Panc1 (cell line): Measurements from ENCODE around the gene FBXO27. TPM values are rescaled to one million over a fixed set of nuclear protein-coding genes. Genes with fewer than 3 reads are reported as not detected.

Source experiments
- ATAC-seq: fragments of 200-7000 bp; cut with Tn5 transposase; 2 replicates; pipeline ENCODE4 v1.9.1; 2020; ENCODE audit warnings: mild to moderate bottlenecking, moderate library complexity
- BruUV-seq: library from RNA; stranded (reverse); fragments of 400-500 nt; replicated peaks from 2 replicates; lab custom pipeline; 2021; lab: Mats Ljungman, UMichigan
- CTCF ChIA-PET: fragments of 300-600 bp; sonication (Branson Sonifier 250); formaldehyde crosslinking; loops from one replicate; lab custom pipeline; 2022; ENCODE audit warnings: antibody characterized with exemption; lab: Charles Lee
- POLR2A ChIA-PET: fragments of 300-600 bp; sonication (Branson Sonifier 250); formaldehyde crosslinking; loops from one replicate; lab custom pipeline; 2022; ENCODE audit warnings: antibody characterized with exemption; lab: Charles Lee
- DNase-seq: peaks from one replicate; pipeline ENCODE4 v3.0.0-alpha.2; 2010; ENCODE audit warnings: low read depth, low spot score
- H3K27ac ChIP-seq: 2 replicates; pipeline ENCODE4 v1.5.1; 2011; ENCODE audit warnings: mild to moderate bottlenecking, low read length, inconsistent platforms
- H3K27me3 ChIP-seq: fragments of 200-500 bp; sonication (Bioruptor generic); 2 replicates; pipeline ENCODE4 v1.6.0; 2014; ENCODE audit warnings: low read length, inconsistent platforms; ENCODE audit not compliant: control insufficient read depth, insufficient read depth
- H3K36me3 ChIP-seq: fragments of 200-500 bp; sonication (Bioruptor generic); 2 replicates; pipeline ENCODE4 v1.5.1; 2014; ENCODE audit warnings: inconsistent platforms, mild to moderate bottlenecking, low read length, moderate library complexity; ENCODE audit not compliant: control insufficient read depth, insufficient read depth
- H3K4me1 ChIP-seq: 2 replicates; pipeline ENCODE4 v1.5.1; 2011; ENCODE audit warnings: inconsistent platforms, mild to moderate bottlenecking, low read length, moderate library complexity; ENCODE audit not compliant: control insufficient read depth, insufficient read depth
- H3K4me3 ChIP-seq, 2 experiments: 2 replicates each; pipeline ENCODE4 v1.5.1; 2011 to 2012; ENCODE audit warnings: low read depth in 2 of 2, low read length in 2 of 2, mild to moderate bottlenecking in 2 of 2, inconsistent platforms in 1 of 2, moderate library complexity in 1 of 2
- H3K9me3 ChIP-seq: fragments of 200-500 bp; sonication (Bioruptor generic); 2 replicates; pipeline ENCODE4 v1.5.1; 2014; ENCODE audit warnings: low read depth, mild to moderate bottlenecking, inconsistent platforms, low read length, moderate library complexity; ENCODE audit not compliant: control insufficient read depth, insufficient read depth
- CTCF ChIP-seq: fragments of 450-650 bp; IDR thresholded peaks from 2 replicates; pipeline ENCODE4 v1.5.1; 2017; ENCODE audit warnings: mild to moderate bottlenecking
- POLR2AphosphoS5 ChIP-seq: IDR thresholded peaks from 2 replicates; pipeline ENCODE4 v1.6.1; 2012; ENCODE audit warnings: mild to moderate bottlenecking, low read depth, low read length, moderate library complexity
- REST ChIP-seq, 2 experiments: IDR thresholded peaks; 2 replicates each; pipeline ENCODE4 v1.6.1; 2011 to 2012; ENCODE audit warnings: low read depth in 2 of 2, control low read depth in 1 of 2, low read length in 1 of 2, mild to moderate bottlenecking in 1 of 2, moderate library complexity in 1 of 2; ENCODE audit not compliant: insufficient read depth in 1 of 2
- SIN3A ChIP-seq: IDR thresholded peaks from 2 replicates; pipeline ENCODE4 v1.6.1; 2012; ENCODE audit warnings: low read depth, mild to moderate bottlenecking, low read length, moderate library complexity, borderline replicate concordance; ENCODE audit not compliant: insufficient read depth
- TCF7L2 ChIP-seq: IDR thresholded peaks from 2 replicates; pipeline ENCODE4 v1.6.1; 2011; ENCODE audit warnings: mild to moderate bottlenecking, low read depth, low read length, inconsistent platforms
- in situ Hi-C: cut with HindIII; loops from 2 replicates; pipeline ENCODE4 v1.10.0; 2016; ENCODE audit warnings: low sequenced_read_pairs, low pct_unique_long_range_greater_than_20kb
- intact Hi-C: fragments of 100-400 bp; cut with micrococcal nuclease; formaldehyde crosslinking; loops from one replicate; pipeline ENCODE4 v1.10.0; 2022; ENCODE audit not compliant: unreplicated experiment
- total RNA-seq: library from RNA; stranded (reverse); gene quantifications from one replicate; pipeline ENCODE4 v1.2.1, GENCODE V29; 2021; ENCODE audit not compliant: unreplicated experiment

FBXO27 gene
- total RNA-seq, 1 experiment from 2014 or later, result 443 TPM

- ATAC-seq (peak; percentile 43), DNase-seq (no peak)
- intact Hi-C loops, result no loop called here
- no TSS peak for BruUV-seq
- Histone ChIP-seq H3K27ac (no peak overlapping the region), H3K9me3 (no peaks in the 10 kb centered on the region), H3K4me3 (no peak overlapping the region), H3K4me1 (no peaks in the 10 kb centered on the region), H3K27me3 (no peaks in the 10 kb centered on the region), H3K36me3 (no peaks in the 10 kb centered on the region)
- TF ChIP-seq POLR2AphosphoS5 (no peak), SIN3A (0 out of 2 replicates have a peak, but pooled peaks have one; percentile 0)
- ChIA-PET POLR2A (interaction anchor here (0.6 kb wide), 1 partner anchor 16 kb away, joined by 14 read pairs; no protein-coding TSS in a partner anchor), CTCF (no interaction called here)
- in situ Hi-C loops, result no loop called here
Measured at GRCh38 chr19:39014037-39014436, 18.3 kb downstream of the FBXO27 start.

GRCh38 chr19:39009001-39009400 is 23.3 kb downstream of the FBXO27 start:
- DNase-seq, result no peak
- in situ Hi-C loops (no loop called here), intact Hi-C loops (no loop called here)
- POLR2A ChIA-PET, result interaction anchor here (0.6 kb wide), 1 partner anchor 15 kb away, joined by 3 read pairs; no protein-coding TSS in a partner anchor
- CTCF ChIA-PET, result interaction anchor here (0.7 to 1.0 kb wide), 3 partner anchors 33 to 784 kb away, joined by 3 read pairs; partner anchors contain the start of gene FBXO17
- Histone ChIP-seq H3K9me3 (no peaks in the 10 kb centered on the region), H3K27me3 (no peaks in the 10 kb centered on the region), H3K4me1 (no peaks in the 10 kb centered on the region), H3K27ac (no peak overlapping the region), H3K4me3 (no peak overlapping the region), H3K36me3 (no peaks in the 10 kb centered on the region)
- BruUV-seq, result no TSS peak
- ATAC-seq, result no peak
- no peak for TF ChIP-seq CTCF
- no peak for TF ChIP-seq TCF7L2
- no peak for TF ChIP-seq REST (IDR thresholded peaks at IDR 0.05; ENCODE audit: insufficient read depth in 1 of 2, low read depth in 2 of 2, low read length in 1 of 2)
- no peak for TF ChIP-seq POLR2AphosphoS5
- TF ChIP-seq SIN3A, result no peak

DNA sequence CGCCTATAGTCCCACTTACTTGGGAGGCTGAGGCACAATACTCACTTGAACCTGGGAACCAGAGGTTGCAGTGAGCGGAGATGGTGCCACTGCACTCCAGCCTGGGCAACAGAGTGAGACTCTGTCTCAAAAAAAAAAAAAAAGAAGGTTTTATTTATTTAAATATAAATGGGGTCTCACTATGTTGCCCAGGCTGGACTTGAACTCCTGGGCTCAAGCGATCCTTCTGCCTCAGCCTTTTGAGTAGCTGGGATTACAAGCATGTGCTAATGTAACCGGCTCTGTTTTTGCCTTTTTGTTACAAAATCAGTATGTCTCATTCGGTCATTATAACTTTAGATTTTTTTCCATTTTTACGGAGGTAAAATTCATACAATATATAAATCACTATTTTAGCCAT is 24.2 kb downstream of the FBXO27 start:
- Histone ChIP-seq H3K4me3 (no peak overlapping the region), H3K9me3 (no peaks in the 10 kb centered on the region), H3K36me3 (no peaks in the 10 kb centered on the region), H3K4me1 (no peaks in the 10 kb centered on the region), H3K27ac (no peak overlapping the region), H3K27me3 (no peaks in the 10 kb centered on the region)
- intact Hi-C loops (no loop called here), in situ Hi-C loops (no loop called here)
- no TSS peak for BruUV-seq
- ChIA-PET CTCF (interaction anchor here (0.7 kb wide), 1 partner anchor 24 kb away, joined by 4 read pairs; no protein-coding TSS in a partner anchor), POLR2A (interaction anchor here (0.6 kb wide), 2 partner anchors 14 to 320 kb away, joined by 3 read pairs; no protein-coding TSS in a partner anchor)
- no peak for TF ChIP-seq TCF7L2
- no peak for TF ChIP-seq POLR2AphosphoS5
- no peak for TF ChIP-seq REST (IDR thresholded peaks at IDR 0.05; ENCODE audit: insufficient read depth in 1 of 2, low read depth in 2 of 2, low read length in 1 of 2)
- TF ChIP-seq SIN3A, result no peak
- no peak for TF ChIP-seq CTCF
- ATAC-seq (no peak), DNase-seq (no peak)
